ENCODE measurements around the gene RDH5.

RDH5 gene

DNA sequence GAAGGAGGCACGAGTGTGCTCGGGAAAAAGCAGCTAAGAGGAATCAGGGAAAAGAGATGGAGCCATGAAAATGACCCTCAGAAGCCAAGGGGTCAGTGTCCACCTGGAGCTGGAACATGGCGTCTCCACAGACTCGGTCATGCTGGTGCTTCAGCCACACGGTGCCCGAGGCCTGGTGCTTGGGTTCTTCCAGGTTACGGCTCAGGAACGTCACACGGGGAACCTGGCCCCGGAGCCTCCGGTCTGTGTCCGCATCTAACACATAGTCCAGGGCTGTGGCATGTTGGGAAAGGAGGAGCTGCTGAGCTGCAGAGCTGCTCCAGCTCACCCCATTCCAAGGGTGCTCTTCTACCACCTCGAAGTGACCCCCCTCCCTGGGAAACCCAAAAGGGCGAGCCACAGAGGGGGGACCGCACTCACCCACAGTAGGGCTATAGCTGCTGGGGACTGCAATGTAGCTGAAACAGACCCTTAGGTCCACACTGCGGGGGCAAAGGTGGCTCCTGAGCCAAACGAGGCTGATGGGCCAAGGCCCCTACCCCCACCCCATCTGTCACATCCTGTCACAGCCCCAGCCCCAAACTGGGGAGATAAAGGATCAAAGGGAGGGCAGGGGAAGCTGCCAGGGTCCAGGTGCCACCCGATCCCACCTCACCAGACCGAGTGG is 23.3 kb upstream of the RDH5 start:
- no peak for DNase-seq

DNA sequence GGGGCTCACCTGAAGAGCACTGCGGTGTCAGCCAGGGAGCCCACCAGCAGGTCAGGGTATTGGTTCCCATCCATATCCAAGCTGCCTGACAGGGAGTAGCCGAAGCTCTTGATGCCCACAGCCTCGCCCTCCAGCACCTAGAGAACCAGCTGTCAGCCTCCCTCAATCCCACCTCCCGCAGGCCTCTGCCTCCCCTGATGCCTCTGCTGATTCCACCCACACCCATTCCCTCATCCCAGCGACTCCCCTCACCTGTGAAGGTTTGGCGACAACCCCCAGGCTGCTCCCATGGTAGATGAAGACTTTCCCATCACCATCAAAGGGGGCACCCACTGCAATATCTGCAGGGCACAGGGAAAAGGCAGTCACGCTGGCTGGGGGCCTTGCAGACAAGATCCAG is 22.5 kb upstream of the RDH5 start:
- DNase-seq, result no peak

GRCh38 chr12:55698241-55698955 is 21.8 kb upstream of the RDH5 start:
- no peak for DNase-seq

GRCh38 chr12:55698965-55699364 is 21.2 kb upstream of the RDH5 start:
- no peak for DNase-seq

- no peak for DNase-seq
Observed at GRCh38 chr12:55699471-55700055, 20.6 kb upstream of the RDH5 start.

- DNase-seq, result no peak
Observed at GRCh38 chr12:55700255-55701018, 19.8 kb upstream of the RDH5 start.

DNA sequence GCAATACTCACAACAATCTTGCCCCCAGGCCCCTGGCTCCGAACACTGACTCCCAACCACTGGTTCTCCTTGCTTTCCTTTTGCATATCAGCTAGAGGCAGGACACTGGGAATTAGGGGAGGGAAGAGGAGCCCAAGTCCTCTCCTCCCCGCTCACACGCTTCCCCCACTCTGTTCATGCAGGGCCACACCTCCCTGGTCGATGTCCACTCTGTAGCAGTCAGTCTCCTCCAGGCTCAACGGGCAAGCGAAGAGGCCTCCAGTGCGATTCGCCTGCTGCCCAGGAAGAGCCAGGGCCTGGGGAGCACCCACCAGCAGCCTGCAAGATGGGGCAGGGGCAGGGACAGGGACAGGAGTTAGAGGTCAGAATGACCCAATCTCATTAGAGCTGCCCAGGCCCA is 17.3 kb upstream of the RDH5 start:
- no peak for DNase-seq

GRCh38 chr12:55703288-55703687 is 16.9 kb upstream of the RDH5 start:
- no peak for DNase-seq

GRCh38 chr12:55703901-55704761 is 16.1 kb upstream of the RDH5 start:
- DNase-seq, result no peak

GRCh38 chr12:55704824-55705718 is 15.1 kb upstream of the RDH5 start:
- no peak for DNase-seq

GRCh38 chr12:55705782-55706402 is 14.3 kb upstream of the RDH5 start:
- no peak for DNase-seq

- no peak for DNase-seq
Observed at GRCh38 chr12:55706568-55707218, 13.5 kb upstream of the RDH5 start.

GRCh38 chr12:55707219-55707671 is 12.9 kb upstream of the RDH5 start:
- DNase-seq, result no peak

GRCh38 chr12:55707841-55708694 is 12.1 kb upstream of the RDH5 start, which contains the start of gene ITGA7:
Gene ITGA7, minus strand, starts transcription at chr12:55707904. Its CDS starts 222 bp downstream, at chr12:55707682.
- peak; percentile 69 for DNase-seq

DNA sequence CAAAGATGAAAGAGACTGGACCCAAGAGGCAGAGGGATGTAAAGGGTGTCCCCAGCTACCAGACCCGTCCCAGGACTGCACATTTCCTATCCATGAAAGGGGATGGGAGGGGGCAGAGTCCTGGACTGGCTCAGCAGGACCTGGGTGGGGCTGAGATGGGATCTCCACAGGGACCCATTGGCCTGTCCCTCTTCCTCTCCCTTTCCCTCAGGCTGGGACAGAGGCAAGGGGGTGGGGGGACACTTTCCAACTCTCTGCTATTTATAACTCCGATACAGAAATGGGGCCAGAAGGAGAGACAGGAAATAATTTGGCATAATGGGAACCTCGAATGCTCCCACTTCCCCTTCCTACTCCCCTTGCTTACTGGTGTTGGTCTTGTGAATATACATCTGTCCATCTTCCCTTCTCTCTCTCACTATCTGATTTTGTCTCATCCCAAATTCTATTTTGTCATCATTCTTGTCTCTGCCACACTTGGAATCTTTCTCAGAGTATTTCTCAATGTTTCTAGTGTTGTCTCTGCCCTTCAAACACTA is 11.4 kb upstream of the RDH5 start:
- DNase-seq, result no peak

- no peak for DNase-seq
Observed at GRCh38 chr12:55711786-55712553, 8.2 kb upstream of the RDH5 start.

DNA sequence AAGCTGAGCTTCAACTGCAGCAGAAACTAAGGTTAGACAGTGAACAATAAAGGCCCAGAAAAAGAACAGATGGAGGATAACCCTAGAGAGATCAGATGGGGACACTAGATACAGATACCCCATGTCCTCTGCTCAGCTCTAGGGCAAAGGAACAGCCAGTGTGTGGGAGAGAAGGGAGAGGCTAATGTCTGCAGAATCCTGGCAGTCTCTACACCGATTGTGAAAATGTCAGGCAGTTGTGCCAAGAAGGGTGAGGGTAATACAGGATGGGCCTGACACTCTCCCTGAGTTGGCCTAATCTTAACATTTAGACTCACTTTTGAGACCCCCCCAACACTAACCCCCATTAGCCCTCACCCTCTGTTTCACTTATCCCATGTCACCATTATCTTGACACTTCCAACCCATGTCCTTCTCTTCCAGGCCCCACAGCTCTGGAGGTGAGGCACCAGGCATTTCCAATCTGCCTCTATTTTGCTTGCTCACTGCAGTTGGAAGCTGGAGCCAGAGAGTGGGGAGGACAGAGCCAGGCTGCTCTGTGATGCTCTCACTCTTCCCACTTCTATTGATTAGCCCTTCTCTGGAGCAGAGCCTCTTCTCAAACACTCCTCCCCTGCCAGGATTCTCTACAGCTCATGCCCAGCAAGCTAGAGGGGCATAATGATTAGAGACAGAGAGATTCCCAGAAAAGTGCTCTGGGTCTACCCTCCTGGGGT is 7.3 kb upstream of the RDH5 start:
- DNase-seq, result no peak

All from activated naive CD4-positive, alpha-beta T cell treated with Interleukin-2 at 50 U/mL for 16 hours (primary cell).